Measurements from ENCODE around the gene AAMDC.
"Not testable (repeated sequence)": the region's sequence is repeated elsewhere in the genome, so short reads cannot be mapped to it uniquely, and the experiment has no call there.

Gene AAMDC

GRCh38 chr11:77890100-77890614 lies 69.2 kb downstream of the AAMDC start:
- not testable (repeated sequence) for DNase-seq

GRCh38 chr11:77890619-77891056 lies 69.7 kb downstream of the AAMDC start:
- DNase-seq = not testable (repeated sequence)

GRCh38 chr11:77891256-77891655 lies 70.3 kb downstream of the AAMDC start:
- not testable (repeated sequence) for DNase-seq

- DNase-seq = not testable (repeated sequence)
Measured at GRCh38 chr11:77891703-77892102, 70.8 kb downstream of the AAMDC start.

GRCh38 chr11:77894949-77895348 lies 74.0 kb downstream of the AAMDC start:
- not testable (repeated sequence) for DNase-seq

- DNase-seq = no peak
Measured at GRCh38 chr11:77908835-77909234, 87.9 kb downstream of the AAMDC start.

- DNase-seq = no peak
Measured at GRCh38 chr11:77909277-77909676, 88.3 kb downstream of the AAMDC start.

GRCh38 chr11:77910828-77911227 lies 89.9 kb downstream of the AAMDC start:
- not testable (repeated sequence) for DNase-seq

GRCh38 chr11:77913608-77914306 lies 92.8 kb downstream of the AAMDC start:
- DNase-seq = not testable (repeated sequence)

GRCh38 chr11:77914307-77914791 lies 93.4 kb downstream of the AAMDC start:
- DNase-seq = not testable (repeated sequence)

- not testable (repeated sequence) for DNase-seq
Measured at GRCh38 chr11:77917713-77918112, 96.8 kb downstream of the AAMDC start.

Measured in activated CD4-positive, alpha-beta T cell treated with anti-CD3 and anti-CD28 coated beads, Interleukin-10, Interleukin-2, amounts not matched to agents 100 ng/mL and 50 ng/mL, durations not matched to agents 16 hours and 8 hours (primary cell).